Spinal cord (tissue), 10 donors: ENCODE measurements around the gene ELAVL2. TPM values are rescaled to one million over a fixed set of nuclear protein-coding genes. Genes with fewer than 3 reads are reported as not detected.
A peak's percentile ranks its signal among the peaks of the same experiment; 100 is the strongest.

Experiments
- DNase-seq, 6 donors: peaks; one replicate each; pipeline versions ENCODE4 v3.0.0 to v3.0.0-alpha.2; 2013 to 2015; ENCODE audit warnings: low spot score in 6 of 6, low read depth in 4 of 6
- H3K27ac ChIP-seq: one replicate; pipeline ENCODE4 v1.5.1; 2013; ENCODE audit warnings: low read depth, low read length, control low read depth
- H3K27me3 ChIP-seq: one replicate; pipeline ENCODE4 v1.6.1; 2013; ENCODE audit warnings: low read length; ENCODE audit not compliant: control insufficient read depth, insufficient read depth
- H3K36me3 ChIP-seq: one replicate; pipeline ENCODE4 v1.6.1; 2013; ENCODE audit warnings: low read length; ENCODE audit not compliant: control insufficient read depth, insufficient read depth
- H3K4me1 ChIP-seq: one replicate; pipeline ENCODE4 v1.6.1; 2013; ENCODE audit warnings: low read length; ENCODE audit not compliant: control insufficient read depth, insufficient read depth
- H3K4me3 ChIP-seq: one replicate; pipeline ENCODE4 v1.5.1; 2013; ENCODE audit warnings: low read depth, low read length, control low read depth
- H3K9me3 ChIP-seq: one replicate; pipeline ENCODE4 v1.6.1; 2013; ENCODE audit warnings: low read length; ENCODE audit not compliant: control insufficient read depth, insufficient read depth
- WGBS: methylation state at CpG from one replicate; pipeline ENCODE4 v1.1.5; 2013; ENCODE audit warnings: missing lambda C conversion rate; ENCODE audit not compliant: insufficient coverage; 5-methylcytosine and 5-hydroxymethylcytosine counted together
- polyA plus RNA-seq, 2 donors: library from polyadenylated mRNA; unstranded; fragments of 120-200 nt; gene quantifications; one replicate each; pipeline ENCODE4 v1.2.1, GENCODE V29; 2013; ENCODE audit not compliant: insufficient read length in 2 of 2
- total RNA-seq, 2 donors: library from RNA; depleted of rRNA in 1 of 2; stranded (reverse); fragments of 120-200 nt in 1 of 2; fragments of >200 nt in 1 of 2; gene quantifications; one replicate each; pipeline versions ENCODE4 v1.2.3 to v1.2.4, GENCODE V29; 2013 to 2014
- donor health status: healthy.

Gene ELAVL2
- total and polyA plus RNA-seq, 4 donors = 35.8 to 188 (median 92.8) TPM

DNA sequence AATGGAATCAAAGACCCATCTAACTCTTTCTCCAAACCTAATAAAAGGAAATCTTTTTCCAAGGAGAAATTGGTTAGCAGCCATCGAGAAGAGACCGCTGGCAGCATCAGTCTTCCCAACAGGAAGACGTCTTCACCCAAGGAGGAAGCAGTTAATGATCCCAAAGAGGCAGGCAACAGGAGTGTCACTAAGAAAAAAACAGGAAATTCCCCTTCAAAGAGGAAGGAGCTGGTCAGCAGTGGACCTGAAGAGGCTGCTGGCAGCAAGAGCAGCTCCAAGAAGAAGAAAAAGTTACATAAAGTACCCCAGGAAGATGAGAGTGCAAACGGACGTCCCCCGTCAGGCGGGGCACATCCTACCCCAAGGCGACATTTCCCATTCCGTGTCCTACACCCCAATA, 143.7 kb downstream of the ELAVL2 start:
- no peaks in the 10 kb centered on the region for H3K27me3 ChIP-seq
- H3K27ac ChIP-seq = no peak overlapping the region
- no peak for DNase-seq
- no peaks in the 10 kb centered on the region for H3K9me3 ChIP-seq
- no peak overlapping the region for H3K4me3 ChIP-seq
- H3K36me3 ChIP-seq = no peaks in the 10 kb centered on the region
- 67% methylated on average over 3 of the region's 9 CpGs for WGBS
- H3K4me1 ChIP-seq = peaks cover 3% of the 10 kb centered on the region

DNA sequence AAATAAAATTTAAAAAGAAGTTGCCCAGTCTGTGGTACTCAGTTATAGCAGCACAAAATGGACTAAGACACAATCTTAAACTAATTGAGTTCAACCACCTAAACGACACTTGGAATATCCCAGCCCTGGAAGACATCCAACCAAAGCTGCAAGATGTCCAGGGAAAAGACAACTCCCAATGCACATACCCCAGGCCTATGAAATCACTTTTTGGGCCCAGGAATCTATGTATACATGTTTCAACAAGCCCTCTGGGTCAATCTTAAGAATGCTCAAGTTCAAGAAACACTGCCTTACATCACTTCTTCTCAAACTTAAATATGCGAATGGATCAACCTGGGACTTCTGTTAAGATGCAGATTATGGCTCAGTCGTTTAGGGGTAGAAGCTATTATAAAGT, 148.6 kb downstream of the ELAVL2 start:
- peaks cover 1% of the 10 kb centered on the region for H3K4me1 ChIP-seq
- H3K4me3 ChIP-seq = no peak overlapping the region
- no peak overlapping the region for H3K27ac ChIP-seq
- H3K36me3 ChIP-seq = no peaks in the 10 kb centered on the region
- no peak for DNase-seq
- no peaks in the 10 kb centered on the region for H3K9me3 ChIP-seq
- WGBS = 64% methylated on average over 1 of the region's 3 CpGs
- no peaks in the 10 kb centered on the region for H3K27me3 ChIP-seq

DNA sequence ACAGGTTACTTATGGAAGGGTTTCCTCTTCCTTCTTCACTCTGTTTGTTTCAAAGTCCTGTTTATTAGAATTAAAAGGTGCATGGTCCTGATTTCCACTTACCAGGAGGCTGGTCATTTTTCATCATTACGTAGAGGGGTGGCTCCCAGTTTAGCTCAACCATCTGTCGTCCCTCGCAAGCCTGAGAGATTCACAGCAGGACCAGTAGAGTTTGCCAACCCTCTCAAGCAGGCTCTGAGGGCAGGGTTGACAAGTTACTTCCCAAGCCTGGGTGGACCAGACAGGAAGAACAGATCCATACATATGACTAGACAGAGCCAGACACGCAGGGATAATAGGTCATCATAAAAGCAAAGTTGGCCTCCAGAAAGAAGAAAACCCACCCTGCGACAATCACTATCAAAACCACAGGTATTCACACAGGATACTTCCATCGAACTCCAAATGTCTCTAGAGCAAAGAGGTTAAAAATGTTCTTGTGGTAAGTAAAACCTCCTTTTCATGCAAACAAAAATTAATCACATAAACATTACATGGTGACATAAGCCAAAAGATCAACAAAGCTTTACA, 151.9 kb downstream of the ELAVL2 start:
- no peak overlapping the region for H3K27ac ChIP-seq
- H3K27me3 ChIP-seq = no peaks in the 10 kb centered on the region
- H3K4me1 ChIP-seq = no peaks in the 10 kb centered on the region
- no peaks in the 10 kb centered on the region for H3K9me3 ChIP-seq
- DNase-seq = peak in 1 of 6 donors; percentile 27
- WGBS = 80% methylated on average over 4 of the region's 6 CpGs
- no peaks in the 10 kb centered on the region for H3K36me3 ChIP-seq
- H3K4me3 ChIP-seq = no peak overlapping the region

GRCh38 chr9:23672151-23672550, 153.9 kb downstream of the ELAVL2 start:
- no peak overlapping the region for H3K27ac ChIP-seq
- WGBS = 91% methylated on average over 6 of the region's 6 CpGs
- H3K36me3 ChIP-seq = no peaks in the 10 kb centered on the region
- no peak overlapping the region for H3K4me3 ChIP-seq
- H3K9me3 ChIP-seq = no peaks in the 10 kb centered on the region
- H3K27me3 ChIP-seq = no peaks in the 10 kb centered on the region
- H3K4me1 ChIP-seq = no peaks in the 10 kb centered on the region
- DNase-seq = no peak

- peak in 1 of 6 donors; percentile 53 for DNase-seq
- Histone ChIP-seq H3K27me3 (no peaks in the 10 kb centered on the region), H3K27ac (no peak overlapping the region), H3K4me1 (no peaks in the 10 kb centered on the region), H3K4me3 (no peak overlapping the region), H3K9me3 (no peaks in the 10 kb centered on the region), H3K36me3 (peaks cover 3% of the 10 kb centered on the region)
- WGBS = no CpG with 5 or more reads among the region's 1 CpG
These were observed 156.3 kb downstream of the ELAVL2 start for GRCh38 chr9:23669776-23670175.

DNA sequence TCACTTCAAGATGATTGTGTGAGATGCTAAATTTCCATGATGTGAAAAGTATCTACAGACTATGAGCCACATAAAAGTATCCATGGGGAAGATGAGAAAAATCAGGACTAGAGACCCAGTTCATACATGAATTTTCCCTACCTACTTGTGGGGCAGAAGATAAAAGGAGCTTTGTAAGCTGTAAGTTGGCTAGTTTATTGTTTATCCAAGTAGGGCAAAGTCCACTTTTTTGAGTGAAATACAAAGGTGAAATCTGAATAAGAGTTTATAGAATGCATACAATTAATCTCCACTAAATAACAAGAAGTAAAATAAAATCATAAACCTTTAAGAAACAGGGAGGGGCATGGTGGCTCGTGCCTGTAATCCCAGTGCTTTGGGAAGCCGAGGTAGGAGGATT, 160.4 kb downstream of the ELAVL2 start:
- Histone ChIP-seq H3K4me1 (no peaks in the 10 kb centered on the region), H3K4me3 (no peak overlapping the region), H3K9me3 (no peaks in the 10 kb centered on the region), H3K36me3 (peaks cover 3% of the 10 kb centered on the region), H3K27ac (no peak overlapping the region), H3K27me3 (no peaks in the 10 kb centered on the region)
- WGBS = 76% methylated on average over 2 of the region's 2 CpGs
- DNase-seq = no peak

DNA sequence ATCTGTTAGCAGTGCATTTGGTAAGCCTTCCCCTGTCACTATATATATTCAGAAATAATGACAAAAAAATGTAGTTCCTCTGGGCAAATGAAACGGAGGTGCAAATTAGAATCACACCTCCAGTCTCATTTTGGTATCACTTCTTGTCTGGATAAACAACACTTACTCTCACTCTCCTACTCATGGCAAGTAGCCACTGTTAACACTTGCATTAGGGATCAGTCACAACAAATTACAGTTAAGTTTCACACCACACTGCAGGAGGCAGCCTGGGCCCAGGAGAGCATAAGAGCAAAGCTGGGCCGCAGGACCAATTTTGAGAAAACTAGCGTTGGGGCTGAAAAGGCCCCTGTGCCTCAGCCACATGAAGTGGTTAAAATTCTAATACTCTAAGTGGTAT, 161.0 kb downstream of the ELAVL2 start:
- 73% methylated on average over 3 of the region's 3 CpGs for WGBS
- DNase-seq = peak in 1 of 6 donors; percentile 60
- Histone ChIP-seq H3K36me3 (peaks cover 3% of the 10 kb centered on the region), H3K4me1 (no peaks in the 10 kb centered on the region), H3K4me3 (no peak overlapping the region), H3K27me3 (no peaks in the 10 kb centered on the region), H3K9me3 (no peaks in the 10 kb centered on the region), H3K27ac (no peak overlapping the region)

- Histone ChIP-seq H3K4me3 (no peak overlapping the region), H3K9me3 (no peaks in the 10 kb centered on the region), H3K27me3 (no peaks in the 10 kb centered on the region), H3K4me1 (no peaks in the 10 kb centered on the region), H3K27ac (no peak overlapping the region), H3K36me3 (peaks cover 3% of the 10 kb centered on the region)
- DNase-seq = peak in 1 of 6 donors; percentile 41
These were observed 162.1 kb downstream of the ELAVL2 start for GRCh38 chr9:23663946-23664345.

GRCh38 chr9:23663536-23663935, 162.5 kb downstream of the ELAVL2 start:
- Histone ChIP-seq H3K4me3 (no peak overlapping the region), H3K9me3 (no peaks in the 10 kb centered on the region), H3K36me3 (peaks cover 3% of the 10 kb centered on the region), H3K27ac (no peak overlapping the region), H3K4me1 (no peaks in the 10 kb centered on the region), H3K27me3 (no peaks in the 10 kb centered on the region)
- DNase-seq = no peak
- 83% methylated on average over 4 of the region's 6 CpGs for WGBS

- 100% methylated on average over 1 of the region's 2 CpGs for WGBS
- no peak for DNase-seq
- Histone ChIP-seq H3K9me3 (no peaks in the 10 kb centered on the region), H3K27me3 (no peaks in the 10 kb centered on the region), H3K27ac (no peak overlapping the region), H3K36me3 (peaks cover 3% of the 10 kb centered on the region), H3K4me3 (no peak overlapping the region), H3K4me1 (no peaks in the 10 kb centered on the region)
These were observed 162.9 kb downstream of the ELAVL2 start for GRCh38 chr9:23663125-23663524.
